NCI-H524 treated with DMSO at 0.1 percent for 48 hours (cell line): ENCODE measurements around the gene TINCR.
"Not testable (repeated sequence)": the region's sequence is repeated elsewhere in the genome, so short reads cannot be mapped to it uniquely, and the experiment has no call there.

Source experiments
- DNase-seq: peaks from one replicate; lab custom pipeline; 2025; lab: John Stamatoyannopoulos, UW

TINCR gene

GRCh38 chr19:5567360-5567969, at the start of gene TINCR:
Gene TINCR, minus strand, starts transcription at chr19:5567953.
- no peak for DNase-seq

- DNase-seq = no peak
These were observed 49.3 kb upstream of the TINCR start for GRCh38 chr19:5617080-5617479.

- no peak for DNase-seq
These were observed 48.1 kb upstream of the TINCR start for GRCh38 chr19:5615756-5616327.

GRCh38 chr19:5612891-5613865, 45.4 kb upstream of the TINCR start:
- no peak for DNase-seq

- DNase-seq = no peak
These were observed 42.2 kb upstream of the TINCR start for GRCh38 chr19:5609881-5610448.

GRCh38 chr19:5608766-5609165, 41.0 kb upstream of the TINCR start:
- DNase-seq = not testable (repeated sequence)

- DNase-seq = no peak
These were observed 40.5 kb upstream of the TINCR start for GRCh38 chr19:5608291-5608690.

- no peak for DNase-seq
These were observed 39.8 kb upstream of the TINCR start for GRCh38 chr19:5607318-5608275.

GRCh38 chr19:5605362-5605761, 37.6 kb upstream of the TINCR start:
- no peak for DNase-seq

- DNase-seq = no peak
These were observed 35.9 kb upstream of the TINCR start for GRCh38 chr19:5603626-5604025.

- DNase-seq = no peak
These were observed 33.0 kb upstream of the TINCR start for GRCh38 chr19:5600797-5601196.

GRCh38 chr19:5595745-5596144, 28.0 kb upstream of the TINCR start:
- DNase-seq = no peak

- DNase-seq = no peak
These were observed 27.4 kb upstream of the TINCR start for GRCh38 chr19:5595129-5595528.

- DNase-seq = no peak
These were observed 26.8 kb upstream of the TINCR start for GRCh38 chr19:5594521-5594950.

GRCh38 chr19:5593343-5594255, 25.8 kb upstream of the TINCR start:
- DNase-seq = no peak

- DNase-seq = no peak
These were observed 25.0 kb upstream of the TINCR start for GRCh38 chr19:5592531-5593342.

- DNase-seq = no peak
These were observed 23.7 kb upstream of the TINCR start for GRCh38 chr19:5591476-5591875.

- DNase-seq = no peak
These were observed 23.1 kb upstream of the TINCR start for GRCh38 chr19:5590865-5591154.

- no peak for DNase-seq
These were observed 22.6 kb upstream of the TINCR start for GRCh38 chr19:5590151-5590864.
